GM21528 (cell line): Measurements from ENCODE around the gene RNF113B.

ENCODE experiments used
- ATAC-seq: cut with Tn5 transposase; IDR thresholded peaks from one replicate; pipeline ENCODE4 v1.9.1; 2021; ENCODE audit warnings: mild to moderate bottlenecking, moderate library complexity; ENCODE audit not compliant: unreplicated experiment, low FRiP score

Gene RNF113B

DNA sequence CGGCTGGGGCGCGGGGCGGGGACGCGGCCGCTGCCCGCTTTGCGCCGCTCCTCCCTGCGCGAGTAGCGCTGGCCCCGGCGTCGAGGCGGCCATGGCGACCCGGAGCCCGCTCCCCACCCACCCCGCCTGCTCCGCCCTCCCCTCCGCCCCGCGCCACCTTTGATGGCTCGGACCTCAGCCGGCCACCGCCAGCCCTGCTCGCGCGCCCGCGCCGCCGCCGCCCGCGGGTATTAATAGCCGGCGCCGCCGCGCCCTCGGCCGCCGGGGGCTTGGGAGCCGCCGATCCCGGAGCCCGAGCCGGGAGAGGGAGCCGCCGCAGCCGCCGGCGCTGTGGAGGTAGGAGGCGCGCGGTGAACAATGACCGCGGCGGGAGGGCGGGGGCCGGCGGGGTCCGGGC lies 33.9 kb downstream of the RNF113B start:
- peak; percentile 27 for ATAC-seq

GRCh38 chr13:98142380-98143156 lies 34.5 kb downstream of the RNF113B start, which contains the start of gene FARP1:
Gene FARP1, plus strand, starts transcription at chr13:98143094. Its CDS starts 70,149 bp downstream, at chr13:98213243.
- ATAC-seq = peak; percentile 75

GRCh38 chr13:98141509-98142379 lies 35.3 kb downstream of the RNF113B start:
- no peak for ATAC-seq

- no peak for ATAC-seq
Measured at GRCh38 chr13:98141091-98141490, 36.0 kb downstream of the RNF113B start.

DNA sequence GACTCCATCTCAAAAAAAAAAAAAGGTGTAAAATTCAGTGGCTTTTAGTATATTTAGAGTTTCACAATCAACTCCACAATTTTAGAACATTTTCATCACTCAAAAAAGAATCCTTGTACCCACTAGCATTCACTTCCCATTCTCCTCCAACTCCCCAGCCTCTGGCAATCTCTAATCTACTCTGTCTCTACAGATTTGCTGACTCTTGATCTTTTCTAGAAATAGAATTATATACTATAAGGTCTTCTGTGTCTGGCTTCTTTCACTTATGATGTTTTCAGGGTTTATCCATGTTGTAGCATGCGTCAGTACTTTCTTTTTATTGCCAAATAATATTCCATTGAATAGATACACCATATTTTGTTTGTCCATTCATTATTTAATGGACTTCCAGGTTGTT lies 42.2 kb downstream of the RNF113B start:
- no peak for ATAC-seq

- no peak for ATAC-seq
Measured at GRCh38 chr13:98133946-98134345, 43.1 kb downstream of the RNF113B start.

DNA sequence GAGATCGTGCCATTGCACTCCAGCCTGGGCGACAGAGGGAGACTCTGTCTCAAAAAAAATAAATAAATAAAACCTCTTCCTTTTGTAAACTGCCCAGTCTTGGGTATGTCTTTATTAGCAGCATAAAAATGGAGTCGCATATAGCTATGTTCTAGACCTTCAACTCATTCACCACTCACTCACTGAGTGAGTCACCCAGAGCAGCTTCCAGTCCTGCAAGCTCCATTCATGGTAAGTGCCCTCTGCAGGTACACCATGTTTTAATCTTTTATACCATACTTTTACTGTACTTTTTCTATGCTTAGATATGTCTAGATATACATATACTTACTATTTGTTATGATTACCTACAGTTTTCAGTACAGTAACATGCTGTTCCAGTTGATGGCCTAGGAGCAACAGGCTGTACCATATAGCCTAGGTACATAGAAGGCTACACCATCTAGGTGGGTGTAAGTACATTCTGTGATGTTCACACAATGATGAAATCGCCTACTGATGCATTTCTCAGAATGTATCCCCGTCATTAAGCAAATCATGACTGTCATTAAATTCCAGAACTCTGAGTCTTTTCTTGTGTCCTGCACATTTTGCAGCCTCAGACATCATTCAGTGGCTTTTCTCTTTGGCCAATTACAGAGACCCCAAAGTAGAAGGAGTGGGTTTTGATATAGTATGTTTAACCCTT lies 47.9 kb downstream of the RNF113B start:
- ATAC-seq = no peak
